Bone marrow (tissue), 2 donors: Measurements from ENCODE around the gene USP47.

Experiments used
- DNase-seq, 2 donors: peaks; one replicate each; lab custom pipeline; 2025; lab: John Stamatoyannopoulos, UW

The USP47 gene

DNA sequence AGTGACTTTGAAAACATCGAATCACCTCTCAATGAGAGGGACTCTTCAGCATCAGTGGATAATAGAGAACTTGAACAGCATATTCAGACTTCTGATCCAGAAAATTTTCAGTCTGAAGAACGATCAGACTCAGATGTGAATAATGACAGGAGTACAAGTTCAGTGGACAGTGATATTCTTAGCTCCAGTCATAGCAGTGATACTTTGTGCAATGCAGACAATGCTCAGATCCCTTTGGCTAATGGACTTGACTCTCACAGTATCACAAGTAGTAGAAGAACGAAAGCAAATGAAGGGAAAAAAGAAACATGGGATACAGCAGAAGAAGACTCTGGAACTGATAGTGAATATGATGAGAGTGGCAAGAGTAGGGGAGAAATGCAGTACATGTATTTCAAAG lies 100.9 kb downstream of the USP47 start:
- no peak for DNase-seq

DNA sequence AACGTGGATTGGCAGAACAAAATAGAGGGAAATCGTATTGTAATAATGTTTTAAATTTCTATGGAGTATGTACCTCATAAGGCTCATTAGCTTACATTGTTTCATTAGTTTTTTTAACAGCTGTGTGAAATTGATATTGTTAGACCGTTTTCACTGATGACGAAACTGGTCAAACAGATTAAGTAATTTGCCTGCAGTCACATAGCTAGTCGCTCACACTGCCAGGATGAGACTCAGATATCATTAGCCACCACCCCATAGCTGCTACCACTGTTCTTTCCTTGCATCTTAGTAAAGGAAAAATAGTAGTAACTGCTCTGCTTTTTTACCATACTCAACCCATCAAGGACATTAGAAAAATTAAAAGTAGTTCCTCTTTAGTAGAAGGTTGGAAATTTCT lies 102.7 kb downstream of the USP47 start:
- DNase-seq, result no peak

DNA sequence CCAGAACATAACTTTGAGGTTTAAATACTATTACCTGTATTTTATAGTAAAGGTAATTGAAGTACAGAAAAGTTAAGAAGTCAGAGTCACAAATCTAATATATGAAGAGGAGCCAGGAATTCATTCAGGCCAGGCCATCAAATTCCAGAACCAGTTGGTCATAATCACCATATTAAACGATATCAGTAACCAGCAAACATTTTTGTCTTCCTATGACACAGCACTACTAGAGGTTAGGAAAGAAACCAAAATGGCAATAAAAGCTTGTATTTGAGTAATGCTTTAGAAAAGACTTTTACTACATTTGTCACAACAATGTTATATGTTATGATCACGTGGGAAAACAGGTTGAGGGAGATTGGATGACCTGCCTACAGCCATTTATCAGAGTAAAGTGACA lies 104.4 kb downstream of the USP47 start:
- no peak for DNase-seq

DNA sequence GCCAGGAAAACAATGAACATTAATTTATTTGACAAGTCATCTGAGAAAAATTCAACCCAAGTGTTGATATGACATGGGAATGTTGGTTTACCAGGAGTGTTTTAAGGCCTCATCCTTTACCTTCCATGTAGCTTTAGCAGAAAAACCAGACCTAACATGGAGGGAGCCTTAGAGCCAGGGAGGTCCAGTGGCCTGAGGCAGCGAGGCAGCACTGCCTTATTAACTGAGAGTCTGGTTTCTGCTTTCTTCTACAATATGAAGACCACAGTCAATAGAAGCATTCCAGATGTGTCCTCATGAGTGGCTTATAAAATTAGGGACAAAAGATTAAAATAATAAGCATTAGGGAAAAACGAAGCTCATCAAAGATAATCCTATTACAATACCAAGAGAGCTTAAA lies 105.1 kb downstream of the USP47 start:
- no peak for DNase-seq

DNA sequence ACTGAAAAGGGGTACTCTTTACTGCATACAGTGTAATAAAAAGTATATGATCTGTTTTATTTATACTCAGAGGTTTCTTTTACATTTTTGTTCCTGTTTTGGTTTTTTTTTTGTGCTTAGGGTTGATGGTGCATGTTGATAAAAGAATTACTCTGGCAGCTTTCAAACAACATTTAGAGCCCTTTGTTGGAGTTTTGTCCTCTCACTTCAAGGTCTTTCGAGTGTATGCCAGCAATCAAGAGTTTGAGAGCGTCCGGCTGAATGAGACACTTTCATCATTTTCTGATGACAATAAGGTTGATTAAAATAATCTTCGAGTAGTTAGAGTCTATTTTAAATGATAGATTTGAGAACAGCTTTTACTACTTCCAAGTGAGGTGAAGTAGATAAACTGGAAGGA lies 106.1 kb downstream of the USP47 start:
- no peak for DNase-seq

DNA sequence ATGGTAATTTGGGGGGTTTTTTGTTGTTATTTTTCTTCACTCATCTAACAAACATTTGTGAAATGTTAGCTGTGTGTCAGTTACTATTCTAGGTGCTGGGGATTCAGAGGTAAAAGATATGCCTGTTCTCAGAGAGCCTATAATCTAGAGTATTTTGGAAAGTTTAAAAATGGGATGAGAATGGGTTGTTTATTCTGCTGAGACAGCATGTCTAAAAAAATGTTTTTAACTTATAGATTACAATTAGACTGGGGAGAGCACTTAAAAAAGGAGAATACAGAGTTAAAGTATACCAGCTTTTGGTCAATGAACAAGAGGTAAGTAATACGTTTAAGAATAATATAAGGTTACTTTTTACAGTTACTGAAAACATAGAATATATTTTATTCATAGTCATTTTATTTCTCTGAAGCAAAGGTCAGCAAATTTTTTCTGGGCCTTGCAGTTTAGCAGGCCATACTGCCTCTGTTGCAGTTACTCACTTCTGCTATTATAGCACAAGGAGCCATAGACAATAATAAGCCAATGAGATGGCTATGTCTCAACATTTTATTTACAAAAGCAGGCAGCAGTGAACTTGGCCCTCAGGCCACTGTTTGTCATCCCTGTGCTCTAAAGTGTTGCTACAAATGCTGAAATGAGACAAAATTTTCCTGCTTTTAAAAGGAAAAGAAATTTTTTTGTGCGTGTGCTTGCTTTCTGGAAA lies 106.6 kb downstream of the USP47 start:
- no peak for DNase-seq

DNA sequence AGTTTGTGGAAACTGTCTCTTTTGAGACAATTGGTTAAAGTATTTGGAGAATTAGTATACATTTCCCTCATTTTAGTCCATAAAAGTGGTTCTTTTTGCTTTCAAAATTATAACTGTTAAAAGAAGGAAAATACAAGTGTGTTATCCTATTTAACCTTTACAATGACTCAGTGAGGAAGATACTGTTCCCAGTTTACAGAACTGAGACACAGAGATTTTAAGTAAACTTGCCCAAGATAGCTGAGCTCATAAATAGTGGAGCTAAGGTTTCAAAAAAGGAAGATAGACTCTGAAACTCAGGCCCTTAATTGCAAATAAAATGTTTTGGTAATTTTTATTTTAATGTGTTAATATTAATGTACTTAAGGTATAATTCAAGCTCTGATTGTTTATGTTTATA lies 107.7 kb downstream of the USP47 start:
- DNase-seq, result no peak

DNA sequence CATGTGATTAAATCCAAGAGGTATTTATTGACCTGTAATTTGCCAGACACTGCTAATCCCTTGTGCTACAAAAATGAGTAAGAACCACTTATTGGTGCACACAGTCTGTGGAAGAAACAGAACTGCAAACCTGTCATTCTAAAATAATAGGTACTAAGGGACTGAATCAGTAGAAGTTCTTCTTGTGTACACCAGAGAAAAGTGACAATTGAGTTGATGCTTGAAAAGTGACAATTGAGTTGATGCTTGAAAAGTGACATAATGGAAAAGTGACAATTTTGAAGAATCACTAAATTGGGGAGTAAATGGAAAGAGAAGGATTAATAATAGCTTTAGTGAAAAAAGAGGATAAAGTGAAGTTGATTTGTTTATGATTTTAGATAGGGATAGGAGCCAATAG lies 110.3 kb downstream of the USP47 start:
- no peak for DNase-seq

DNA sequence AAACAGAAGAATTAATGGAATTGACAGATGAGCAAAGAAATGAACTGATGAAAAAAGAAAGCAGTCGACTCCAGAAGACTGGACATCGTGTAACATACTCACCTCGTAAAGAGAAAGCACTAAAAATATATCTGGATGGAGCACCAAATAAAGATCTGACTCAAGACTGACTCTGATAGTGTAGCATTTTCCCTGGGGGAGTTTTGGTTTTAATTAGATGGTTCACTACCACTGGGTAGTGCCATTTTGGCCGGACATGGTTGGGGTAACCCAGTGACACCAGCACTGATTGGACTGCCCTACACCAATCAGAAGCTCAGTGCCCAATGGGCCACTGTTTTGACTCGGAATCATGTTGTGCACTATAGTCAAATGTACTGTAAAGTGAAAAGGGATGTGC lies 114.2 kb downstream of the USP47 start:
- no peak for DNase-seq

DNA sequence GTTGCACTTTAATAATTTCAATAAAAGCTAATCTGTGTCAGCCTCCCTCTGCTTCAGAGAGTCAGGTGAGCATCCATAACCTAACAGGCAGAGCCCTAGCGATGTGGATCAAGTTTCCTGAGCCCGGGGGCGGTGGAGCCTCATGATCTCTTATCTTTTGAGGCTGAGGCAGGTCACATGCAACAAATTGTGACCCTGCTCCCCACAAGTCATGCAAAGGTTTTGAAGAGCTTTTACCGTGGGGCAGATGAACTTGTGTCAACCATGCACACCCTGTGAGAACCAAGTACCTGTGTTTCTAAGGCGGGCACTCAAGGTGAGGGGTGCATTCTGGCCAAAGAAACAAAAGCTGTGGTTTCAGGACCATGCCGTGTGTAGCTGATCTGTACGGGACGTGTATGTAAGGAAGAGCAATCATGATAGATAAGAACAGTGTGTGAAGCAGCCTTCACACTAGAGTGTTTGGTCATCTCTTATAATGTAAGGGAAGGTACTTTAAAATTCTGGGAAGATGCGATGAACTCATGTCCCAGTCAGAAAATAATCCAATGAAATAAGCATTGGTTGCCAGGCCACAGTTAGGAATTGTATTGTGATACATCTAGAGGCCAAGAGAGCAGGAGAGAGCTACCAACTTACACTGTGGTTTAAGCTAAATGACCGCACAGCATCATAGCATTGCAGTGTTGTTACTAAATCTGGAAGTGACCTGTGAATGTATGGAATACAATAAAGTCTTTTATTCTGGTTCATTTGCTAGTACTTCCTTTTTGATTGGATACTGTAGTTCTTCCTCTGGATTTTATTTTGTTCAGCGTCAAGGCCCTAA lies 116.8 kb downstream of the USP47 start:
- DNase-seq, result no peak

DNA sequence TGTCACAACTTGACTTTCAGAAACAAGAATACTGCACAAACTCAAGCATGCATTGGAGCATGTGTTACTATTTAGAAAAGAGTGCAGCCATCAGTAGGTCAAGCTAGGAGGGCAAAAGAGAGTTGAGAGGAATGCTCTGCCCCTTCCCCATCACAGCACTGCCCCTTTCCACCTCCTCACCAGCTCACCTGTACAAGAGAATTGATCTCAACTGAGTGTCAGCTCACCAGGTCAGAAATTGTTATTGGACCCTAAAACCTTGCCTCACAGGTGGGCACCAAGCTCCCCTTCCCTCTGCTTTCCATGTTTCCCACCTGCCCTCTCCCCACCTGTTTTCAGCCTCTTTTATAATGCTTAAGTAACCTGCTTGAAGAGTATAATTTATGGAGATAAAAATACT lies 117.8 kb downstream of the USP47 start:
- no peak for DNase-seq

DNA sequence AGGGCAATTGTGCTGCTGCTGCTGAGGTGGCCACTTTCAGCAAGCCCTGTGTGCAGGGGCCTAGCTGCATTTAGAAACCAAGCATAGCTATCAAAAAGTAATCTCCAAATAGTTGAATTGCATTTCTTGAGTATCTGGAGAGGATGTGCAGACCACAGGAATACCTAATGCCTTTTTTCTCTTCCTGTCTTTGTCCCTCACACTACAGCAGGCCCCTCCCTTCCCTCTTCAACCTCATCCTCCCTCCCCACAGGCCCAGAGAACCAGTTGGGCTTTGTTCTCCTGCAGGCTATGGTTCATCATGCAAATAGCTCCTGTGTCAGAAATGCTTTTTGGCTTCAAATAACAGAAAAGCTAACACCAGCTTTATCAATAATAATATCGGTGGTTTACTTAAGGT lies 118.9 kb downstream of the USP47 start:
- DNase-seq, result no peak

DNA sequence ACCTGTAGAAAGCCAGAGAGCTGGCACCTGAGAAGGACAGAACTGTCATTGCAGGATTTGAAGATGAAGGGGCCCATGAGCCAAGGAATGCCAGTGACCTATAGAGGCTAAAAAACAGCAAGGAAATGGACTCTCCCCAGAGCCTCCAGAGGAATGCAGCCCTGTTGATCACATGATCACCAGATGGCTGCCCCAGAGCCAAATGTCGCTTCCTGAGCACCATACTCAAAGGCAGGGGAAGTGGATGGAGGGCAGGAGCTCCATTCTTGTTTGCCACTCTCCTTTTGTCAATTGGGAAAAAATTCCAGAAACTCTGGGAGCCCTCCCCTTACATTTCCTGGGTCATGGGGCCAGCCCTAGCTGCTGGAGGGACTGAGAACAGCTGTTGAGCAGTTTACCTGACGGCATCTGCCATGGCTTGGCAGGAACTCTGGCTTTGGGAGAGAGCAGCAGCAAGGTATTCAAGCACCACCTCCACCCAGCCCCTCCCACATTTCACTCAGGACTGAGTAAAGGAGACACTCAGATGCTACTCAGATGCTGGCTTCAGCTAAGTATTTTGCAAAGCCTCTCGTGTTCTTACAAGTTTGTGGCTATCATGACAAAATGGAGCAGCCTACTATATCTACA lies 119.7 kb downstream of the USP47 start:
- no peak for DNase-seq

DNA sequence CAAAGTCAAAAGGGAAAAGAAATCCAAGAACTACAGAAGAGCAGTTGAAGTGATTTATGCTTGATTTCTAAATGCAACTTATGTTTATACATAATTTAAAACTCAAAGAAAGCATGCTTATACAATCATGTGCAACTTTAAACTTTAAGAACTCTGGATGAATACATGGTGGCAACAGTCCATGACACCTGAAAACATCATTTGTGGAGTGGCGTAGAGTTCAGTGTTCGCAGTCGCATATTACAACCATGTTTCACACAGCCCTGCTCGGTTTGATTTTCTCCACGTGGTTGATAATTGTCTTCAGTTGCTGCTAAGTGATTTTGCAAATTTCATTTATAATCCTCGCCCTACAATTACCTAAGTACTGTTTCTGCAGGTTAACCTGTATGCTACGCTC lies 121.3 kb downstream of the USP47 start:
- DNase-seq, result no peak

DNA sequence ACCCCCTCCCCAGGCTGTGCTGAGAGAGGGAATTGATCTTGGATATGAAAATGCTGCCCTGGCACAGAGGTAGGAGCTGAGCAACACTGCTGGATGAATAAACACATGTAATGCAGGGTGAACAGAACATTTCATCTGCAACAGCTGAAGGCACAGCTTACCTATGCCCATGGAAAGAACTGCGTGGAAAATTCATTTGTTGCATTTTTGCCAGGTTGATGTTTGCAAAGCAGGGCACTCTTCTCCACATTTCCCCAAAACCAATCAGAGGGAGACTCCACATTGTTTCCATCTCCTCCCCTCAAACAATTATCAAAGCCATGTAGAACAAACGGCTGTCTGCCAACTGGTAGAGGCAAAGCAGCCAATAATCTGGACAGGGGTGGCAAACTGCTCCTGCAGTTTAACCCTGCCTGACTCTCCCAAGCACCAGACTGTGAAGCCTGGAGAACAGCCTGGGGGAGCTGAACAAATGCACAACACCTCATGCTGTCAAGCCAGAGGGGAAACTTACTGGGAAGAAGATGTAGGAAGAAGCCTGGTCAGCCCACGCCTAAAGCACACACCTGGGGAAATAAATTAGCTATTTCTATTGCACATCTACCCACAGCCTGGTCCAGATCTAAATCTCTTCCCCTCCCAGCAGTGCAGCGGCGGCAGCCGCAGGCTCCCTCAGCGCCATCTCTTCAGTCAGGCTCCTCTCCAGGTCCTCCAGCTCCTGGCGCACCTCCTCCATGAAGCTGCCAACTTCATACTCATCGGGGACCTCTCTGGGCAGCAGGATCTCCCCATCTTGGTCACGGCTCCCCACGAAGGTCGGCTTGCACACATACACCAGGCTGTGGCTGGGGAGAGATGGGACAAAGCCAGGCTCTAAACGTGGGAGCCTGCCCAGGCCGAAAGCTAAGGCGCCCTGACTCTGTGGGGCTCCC lies 122.3 kb downstream of the USP47 start:
- no peak for DNase-seq

DNA sequence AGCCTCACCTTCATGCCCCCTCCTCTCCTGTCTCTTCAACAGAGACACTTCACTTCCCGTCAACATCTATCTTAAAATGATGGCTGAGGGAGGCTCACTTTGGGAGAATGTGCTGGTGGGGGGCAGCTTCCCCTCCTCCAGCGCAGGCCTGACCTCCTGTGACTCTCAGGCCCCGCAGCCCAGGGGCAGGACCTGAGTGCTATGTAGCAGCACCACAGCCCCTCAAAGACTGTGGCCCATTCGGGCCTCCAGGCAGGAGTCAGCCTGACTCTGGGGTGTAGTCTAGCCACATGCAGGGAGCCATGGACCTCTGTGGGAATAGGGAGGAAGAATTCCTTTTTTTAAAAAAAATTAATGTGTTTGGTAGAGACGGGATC lies 123.0 kb downstream of the USP47 start:
- DNase-seq, result no peak

DNA sequence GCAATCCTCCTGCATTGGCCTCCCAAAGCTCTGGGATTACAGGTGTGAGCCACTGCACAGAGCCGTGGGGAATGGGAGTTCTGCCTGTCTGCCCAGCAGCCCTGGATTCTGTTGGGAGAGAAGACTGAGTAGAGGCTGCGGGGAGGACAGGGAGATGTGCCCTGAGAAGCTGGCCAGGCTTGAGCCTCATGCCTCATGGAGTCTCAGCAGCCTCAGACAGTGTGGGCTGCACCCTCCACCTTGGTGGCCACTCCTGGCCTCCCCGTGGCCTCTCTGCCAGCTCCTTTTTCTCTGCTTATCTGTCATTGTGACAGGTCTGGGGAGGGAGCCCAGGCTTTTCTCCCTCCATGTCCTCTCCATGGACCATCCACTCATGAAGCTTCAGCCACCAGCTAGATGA lies 123.4 kb downstream of the USP47 start:
- no peak for DNase-seq

DNA sequence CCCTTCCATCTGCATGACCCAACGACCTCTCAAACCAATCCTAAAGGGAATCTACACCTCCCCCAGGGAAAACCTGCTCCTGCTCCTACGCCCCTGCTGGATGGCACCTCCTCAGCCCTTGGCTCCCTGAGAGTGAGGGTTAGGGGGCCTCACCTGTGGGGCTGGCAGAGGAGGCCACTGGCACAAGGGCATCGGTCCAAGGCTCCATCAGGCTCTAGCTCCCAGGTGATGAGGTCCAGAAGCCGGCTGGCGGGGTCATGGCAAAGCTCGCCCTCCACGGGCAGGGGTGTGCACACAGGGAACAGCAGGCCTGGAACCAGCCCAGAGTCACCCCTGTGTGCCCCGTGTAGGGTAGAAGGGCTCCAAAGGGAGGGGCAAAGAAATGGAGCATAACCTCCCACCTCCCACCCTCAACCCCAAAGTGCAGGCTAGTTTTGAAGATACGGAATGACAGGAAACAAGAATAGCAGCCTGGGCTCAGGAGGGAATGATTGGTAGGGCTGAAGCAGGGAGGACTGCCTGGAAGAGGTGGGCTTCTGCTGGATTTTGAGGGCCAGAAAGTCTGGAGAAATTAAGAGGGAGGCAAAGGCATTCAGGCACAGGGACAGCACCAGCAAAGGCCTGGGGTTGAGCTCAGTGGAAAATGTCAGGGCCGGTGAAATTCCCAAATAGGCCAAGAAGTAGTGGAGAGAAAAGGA lies 124.0 kb downstream of the USP47 start:
- no peak for DNase-seq

DNA sequence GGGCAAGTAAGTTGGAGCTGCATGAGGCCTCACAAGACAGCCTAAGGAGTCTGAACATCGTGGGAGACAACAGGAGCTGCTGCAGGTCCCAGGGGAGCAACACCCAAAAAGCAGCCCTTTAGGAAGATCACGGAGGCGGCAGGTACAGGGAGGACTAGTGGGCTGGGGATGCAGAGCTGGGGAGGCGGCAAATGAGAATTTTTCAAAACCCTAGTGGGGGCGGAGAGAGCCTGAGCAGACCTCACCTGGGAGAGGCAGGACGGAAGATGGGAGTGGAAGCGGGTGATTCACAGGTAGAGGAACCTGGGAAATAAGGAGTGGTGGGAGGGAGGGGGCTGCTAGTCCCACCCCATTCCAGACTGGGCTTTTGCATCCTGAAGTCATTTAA lies 124.6 kb downstream of the USP47 start:
- DNase-seq, result no peak

DNA sequence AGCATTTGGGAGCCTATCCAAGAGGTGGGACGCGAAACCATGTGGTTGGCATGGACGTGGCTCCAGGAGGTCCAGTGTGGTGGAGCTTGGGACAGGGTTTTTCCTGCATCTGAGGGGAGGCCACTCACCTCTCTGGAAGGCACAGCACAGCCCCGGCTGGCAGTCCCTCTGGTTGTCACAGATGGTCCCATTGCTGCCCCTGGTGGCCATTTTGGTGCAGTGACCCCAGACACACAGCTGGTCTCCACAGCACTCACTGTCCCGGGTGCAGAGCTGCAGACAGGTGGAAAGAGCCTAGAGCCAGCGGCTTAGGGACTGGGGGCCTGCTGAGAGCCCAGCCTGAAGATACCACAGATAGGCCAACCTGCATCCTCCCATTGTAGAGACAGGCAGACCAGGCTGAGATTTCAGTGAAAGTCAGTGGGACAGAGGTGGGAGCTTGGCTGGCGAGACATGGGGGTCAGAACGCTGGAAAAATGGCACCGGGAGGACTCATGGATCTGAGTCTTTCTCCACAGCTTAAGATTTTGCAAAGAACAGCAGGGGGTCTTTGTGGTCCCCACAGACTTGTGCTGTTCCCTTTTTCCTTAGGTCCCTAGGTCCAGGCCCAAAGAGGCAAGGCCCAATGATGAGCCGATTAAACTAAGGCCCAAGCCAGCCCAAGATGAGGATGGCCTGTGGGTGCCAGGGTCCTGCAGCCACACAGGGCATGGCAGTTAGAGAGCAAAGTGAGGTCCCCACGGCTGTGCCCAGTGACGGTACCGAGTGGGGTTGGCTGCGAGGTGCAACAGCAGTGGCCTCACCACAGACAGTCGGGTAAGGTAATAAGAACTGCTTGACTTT lies 125.3 kb downstream of the USP47 start:
- DNase-seq, result peak; percentile 5 to 15
